Measurements from ENCODE around the gene SIGLEC10.

Gene SIGLEC10

GRCh38 chr19:51365211-51365964, 52.1 kb downstream of the SIGLEC10 start:
- TF ChIP-seq EZH2phosphoT487 (IDR thresholded peaks at IDR 0.05; ENCODE audit: low read depth) (no peak), CTCF (IDR thresholded peaks at IDR 0.05; ENCODE audit: low read depth, low read length) (peak; percentile 37)
- Histone ChIP-seq H3K79me2 (ENCODE audit: low read length) (peaks cover 19% of the 10 kb centered on the region), H3K9ac (ENCODE audit: low read length) (peak overlapping the region; percentile 90), H4K20me1 (ENCODE audit: insufficient read depth, low read length) (no peaks in the 10 kb centered on the region), H3K27ac (ENCODE audit: low read length) (peak overlapping the region; percentile 51), H3K4me2 (ENCODE audit: low read length) (peak overlapping the region; percentile 94), H3K4me1 (ENCODE audit: low read length) (peaks cover 12% of the 10 kb centered on the region), H3K27me3 (ENCODE audit: low read depth, low read length) (no peaks in the 10 kb centered on the region), H2AFZ (ENCODE audit: low read depth, low read length) (peak overlapping the region; percentile 34), H3K4me3 (ENCODE audit: low read length) (peak overlapping the region; percentile 95), H3K36me3 (replicated peaks; ENCODE audit: low read depth, low read length) (no peaks in the 10 kb centered on the region), H3K9me3 (ENCODE audit: insufficient read depth, low read length) (no peaks in the 10 kb centered on the region)

- Histone ChIP-seq H3K4me2 (ENCODE audit: low read length) (no peak overlapping the region), H3K27ac (ENCODE audit: low read length) (no peak overlapping the region), H3K79me2 (ENCODE audit: low read length) (peaks cover 19% of the 10 kb centered on the region), H3K9me3 (ENCODE audit: insufficient read depth, low read length) (no peaks in the 10 kb centered on the region), H3K4me3 (ENCODE audit: low read length) (no peak overlapping the region), H3K9ac (ENCODE audit: low read length) (no peak overlapping the region), H3K27me3 (ENCODE audit: low read depth, low read length) (no peaks in the 10 kb centered on the region), H2AFZ (ENCODE audit: low read depth, low read length) (no peak overlapping the region), H4K20me1 (ENCODE audit: insufficient read depth, low read length) (no peaks in the 10 kb centered on the region), H3K36me3 (replicated peaks; ENCODE audit: low read depth, low read length) (no peaks in the 10 kb centered on the region), H3K4me1 (ENCODE audit: low read length) (peaks cover 12% of the 10 kb centered on the region)
- TF ChIP-seq EZH2phosphoT487 (IDR thresholded peaks at IDR 0.05; ENCODE audit: low read depth) (no peak), CTCF (IDR thresholded peaks at IDR 0.05; ENCODE audit: low read depth, low read length) (no peak)
Observed at GRCh38 chr19:51364200-51365106, 53.0 kb downstream of the SIGLEC10 start.

- H3K27me3 ChIP-seq (ENCODE audit: low read depth, low read length): no peaks in the 10 kb centered on the region
- H3K9ac ChIP-seq (ENCODE audit: low read length): no peak overlapping the region
- no peak overlapping the region for H3K27ac ChIP-seq (ENCODE audit: low read length)
- H3K4me3 ChIP-seq (ENCODE audit: low read length): no peak overlapping the region
- H2AFZ ChIP-seq (ENCODE audit: low read depth, low read length): no peak overlapping the region
- no peak for TF ChIP-seq CTCF (IDR thresholded peaks at IDR 0.05; ENCODE audit: low read depth, low read length)
- no peak for TF ChIP-seq EZH2phosphoT487 (IDR thresholded peaks at IDR 0.05; ENCODE audit: low read depth)
- peaks cover 6% of the 10 kb centered on the region for H3K4me1 ChIP-seq (ENCODE audit: low read length)
- H3K36me3 ChIP-seq (replicated peaks; ENCODE audit: low read depth, low read length): no peaks in the 10 kb centered on the region
- H3K4me2 ChIP-seq (ENCODE audit: low read length): no peak overlapping the region
- H4K20me1 ChIP-seq (ENCODE audit: insufficient read depth, low read length): no peaks in the 10 kb centered on the region
- H3K9me3 ChIP-seq (ENCODE audit: insufficient read depth, low read length): no peaks in the 10 kb centered on the region
- peaks cover 10% of the 10 kb centered on the region for H3K79me2 ChIP-seq (ENCODE audit: low read length)
Observed at GRCh38 chr19:51361239-51361638, 56.2 kb downstream of the SIGLEC10 start.
